Activated T-helper 17 cell treated with anti-CD3 and anti-CD28 coated beads, Interleukin-2, amount 50 U/mL, for 72 hours (primary cell): Measurements from ENCODE around the gene UBE2J1. TPM values are rescaled to one million over a fixed set of nuclear protein-coding genes. Genes with fewer than 3 reads are reported as not detected.
"Not testable (repeated sequence)": the region's sequence is repeated elsewhere in the genome, so short reads cannot be mapped to it uniquely, and the experiment has no call there.

Experiments
- ATAC-seq: fragments of 150-1000 bp; cut with Tn5 transposase; replicated peaks from 2 replicates; pipeline ENCODE4 v1.10.0; 2021; ENCODE audit warnings: mild to moderate bottlenecking, moderate library complexity
- H3K27ac Mint-ChIP-seq: one replicate; pipeline ENCODE4 v1.8.0; 2022; ENCODE audit warnings: mixed read lengths
- H3K27me3 Mint-ChIP-seq: one replicate; pipeline ENCODE4 v1.8.0; 2022; ENCODE audit warnings: mixed read lengths
- H3K36me3 Mint-ChIP-seq: one replicate; pipeline ENCODE4 v1.8.0; 2022; ENCODE audit warnings: low read depth, mild to moderate bottlenecking, mixed read lengths
- H3K4me1 Mint-ChIP-seq: one replicate; pipeline ENCODE4 v1.8.0; 2022; ENCODE audit warnings: mixed read lengths
- H3K4me3 Mint-ChIP-seq: one replicate; pipeline ENCODE4 v1.8.0; 2022; ENCODE audit warnings: mild to moderate bottlenecking, mixed read lengths
- H3K9me3 Mint-ChIP-seq: one replicate; pipeline ENCODE4 v1.8.0; 2022; ENCODE audit warnings: mixed read lengths
- total RNA-seq, 2 donors: library from RNA; stranded (reverse); gene quantifications; one replicate each; pipeline ENCODE4 v1.2.3, GENCODE V29; 2022

Gene UBE2J1
- total RNA-seq, 2 donors from 2014 or later, result 18.1 to 25.4 TPM

DNA sequence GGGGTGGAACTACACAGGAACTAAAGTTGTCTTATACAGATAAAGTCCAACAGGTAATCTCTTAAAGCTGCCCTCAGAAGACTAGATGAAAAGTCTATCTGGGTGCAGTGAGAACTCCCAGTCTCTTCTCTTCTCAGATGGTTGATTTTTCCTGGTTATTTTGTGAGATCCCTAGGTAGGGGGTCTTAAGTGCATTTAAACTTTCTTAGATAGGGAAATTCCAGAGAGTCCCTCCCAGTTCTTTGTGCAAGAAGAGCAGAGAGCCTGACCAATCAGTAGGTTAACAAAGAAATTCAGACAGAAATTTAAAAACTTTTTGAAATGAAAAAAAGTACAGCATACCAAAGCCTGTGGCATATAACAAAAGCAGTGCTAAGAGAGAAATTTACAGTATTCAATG is 35.5 kb downstream of the UBE2J1 start:
- H3K27ac Mint-ChIP-seq, result no peak overlapping the region
- no peaks in the 10 kb centered on the region for H3K4me1 Mint-ChIP-seq
- no peaks in the 10 kb centered on the region for H3K27me3 Mint-ChIP-seq
- H3K9me3 Mint-ChIP-seq, result no peaks in the 10 kb centered on the region
- no peak overlapping the region for H3K4me3 Mint-ChIP-seq
- peaks cover 5% of the 10 kb centered on the region for H3K36me3 Mint-ChIP-seq
- no peak for ATAC-seq

DNA sequence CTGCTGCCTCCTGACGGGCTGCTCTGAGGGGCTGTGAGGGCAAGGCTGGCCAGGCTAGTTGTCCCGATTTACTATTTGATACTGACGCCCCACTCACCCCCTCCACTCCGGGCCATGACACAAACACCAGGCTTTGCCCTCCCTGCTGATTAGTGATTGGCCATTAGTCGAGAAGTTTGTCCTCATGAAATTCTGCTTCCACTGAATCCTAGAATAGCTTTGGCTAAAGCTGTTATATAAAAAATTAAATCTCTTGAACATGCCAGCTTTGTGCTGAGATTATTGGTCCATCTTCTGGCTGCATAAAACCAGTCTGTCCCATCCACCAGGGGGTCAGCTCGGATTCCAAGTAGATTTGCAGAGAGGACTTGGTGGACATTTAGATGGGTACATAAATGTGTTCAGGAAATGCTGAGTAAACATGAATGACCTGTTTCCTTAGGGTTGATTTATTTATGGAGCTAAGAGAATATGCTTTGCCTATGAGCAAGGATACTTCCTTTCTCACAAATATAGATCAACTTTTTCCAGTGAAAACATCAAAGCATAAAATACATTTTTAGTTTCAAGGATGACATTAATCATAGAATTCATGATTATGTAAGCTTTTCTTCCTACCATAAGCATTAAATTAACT is 37.2 kb downstream of the UBE2J1 start, which contains the start of gene GABRR2:
TSS of gene GABRR2 (minus strand) at position 51 of the 637 bp plus-strand sequence. CDS start 134 bp downstream, outside the sequence.
- peaks cover 5% of the 10 kb centered on the region for H3K36me3 Mint-ChIP-seq
- no peaks in the 10 kb centered on the region for H3K9me3 Mint-ChIP-seq
- H3K27me3 Mint-ChIP-seq, result no peaks in the 10 kb centered on the region
- no peaks in the 10 kb centered on the region for H3K4me1 Mint-ChIP-seq
- no peak within 1 kb of the TSS for H3K27ac Mint-ChIP-seq
- H3K4me3 Mint-ChIP-seq, result no peak within 1 kb of the TSS
- ATAC-seq, result no peak

DNA sequence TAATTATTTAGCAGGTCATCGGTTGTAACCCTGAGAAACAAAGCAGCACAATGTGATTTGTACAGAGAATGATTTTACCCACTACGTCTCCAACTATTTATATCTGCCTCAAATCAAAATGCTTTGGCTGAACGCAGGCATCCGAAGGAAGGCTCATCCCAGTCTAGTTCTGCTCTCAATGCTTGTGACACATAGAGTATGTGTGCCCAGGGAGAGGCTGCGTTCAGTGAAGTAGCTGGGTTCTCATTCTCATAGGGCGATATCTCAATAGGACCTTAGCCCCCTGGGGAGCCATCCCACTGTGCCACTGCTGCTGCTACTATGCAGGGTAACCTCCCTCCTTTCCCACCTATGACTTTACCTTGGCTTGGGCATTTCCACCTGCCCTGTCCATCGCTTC is 37.8 kb downstream of the UBE2J1 start:
- no peak for ATAC-seq
- no peaks in the 10 kb centered on the region for H3K27me3 Mint-ChIP-seq
- no peaks in the 10 kb centered on the region for H3K9me3 Mint-ChIP-seq
- H3K36me3 Mint-ChIP-seq, result peaks cover 5% of the 10 kb centered on the region
- H3K4me3 Mint-ChIP-seq, result no peak overlapping the region
- H3K27ac Mint-ChIP-seq, result no peak overlapping the region
- H3K4me1 Mint-ChIP-seq, result no peaks in the 10 kb centered on the region

DNA sequence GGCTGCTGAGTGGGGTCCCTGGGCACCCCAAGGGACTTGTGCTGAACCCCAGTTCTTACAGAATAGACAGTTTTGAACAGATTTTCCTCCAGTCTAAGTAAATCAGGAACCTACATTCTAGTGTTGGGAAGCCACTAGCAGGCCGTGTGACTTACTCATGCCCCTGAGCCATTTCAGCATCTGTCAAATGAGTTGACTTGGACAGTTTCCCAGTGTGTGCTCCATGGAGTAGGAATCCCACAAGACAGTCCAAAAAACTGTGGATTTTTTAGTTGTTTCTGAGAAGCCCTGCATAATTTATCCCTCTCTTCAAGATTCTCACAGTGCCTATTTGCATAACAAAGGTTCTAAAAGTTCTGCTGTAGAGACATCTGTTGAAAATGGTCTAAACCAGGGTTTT is 39.5 kb downstream of the UBE2J1 start:
- no peaks in the 10 kb centered on the region for H3K27me3 Mint-ChIP-seq
- H3K4me3 Mint-ChIP-seq, result no peak overlapping the region
- ATAC-seq, result no peak
- no peak overlapping the region for H3K27ac Mint-ChIP-seq
- H3K4me1 Mint-ChIP-seq, result no peaks in the 10 kb centered on the region
- no peaks in the 10 kb centered on the region for H3K9me3 Mint-ChIP-seq
- H3K36me3 Mint-ChIP-seq, result peaks cover 5% of the 10 kb centered on the region

DNA sequence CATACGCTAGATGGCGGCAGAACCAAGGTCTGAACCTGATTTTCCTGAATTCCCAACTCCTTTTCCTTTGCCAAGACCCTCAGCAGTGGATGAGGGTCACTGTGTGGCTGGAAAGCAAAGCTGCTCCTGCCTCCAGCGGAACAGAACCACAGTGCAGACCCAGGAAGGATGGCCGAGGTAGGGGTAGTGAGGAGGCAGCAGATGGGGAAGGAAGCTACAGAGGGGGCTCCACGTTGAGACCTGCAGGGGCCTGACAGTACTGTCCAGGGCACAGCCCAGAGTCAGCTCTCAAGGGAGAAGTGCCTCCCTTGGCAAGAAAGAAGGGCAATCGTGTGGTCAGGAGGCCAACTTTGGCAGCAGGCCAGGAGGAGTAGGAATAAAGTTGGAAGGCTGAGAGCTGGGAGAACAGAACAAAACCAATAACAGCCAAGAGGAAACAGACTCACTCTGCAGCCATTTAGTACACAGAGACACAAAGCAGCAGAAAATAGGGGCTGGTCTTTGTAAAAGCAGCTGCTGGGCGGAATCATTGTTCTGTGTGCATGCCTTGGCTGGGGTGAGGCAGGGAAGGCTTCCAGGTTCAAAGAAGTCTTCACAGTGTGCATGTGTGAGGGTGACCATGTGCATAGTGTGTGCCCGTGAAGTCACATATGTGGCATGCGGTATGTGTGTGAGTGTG is 40.5 kb downstream of the UBE2J1 start:
- Mint-ChIP-seq H3K4me1 (no peaks in the 10 kb centered on the region), H3K9me3 (no peaks in the 10 kb centered on the region), H3K27ac (peak overlapping the region; percentile 12), H3K36me3 (peaks cover 5% of the 10 kb centered on the region), H3K4me3 (no peak overlapping the region), H3K27me3 (no peaks in the 10 kb centered on the region)
- no peak for ATAC-seq

DNA sequence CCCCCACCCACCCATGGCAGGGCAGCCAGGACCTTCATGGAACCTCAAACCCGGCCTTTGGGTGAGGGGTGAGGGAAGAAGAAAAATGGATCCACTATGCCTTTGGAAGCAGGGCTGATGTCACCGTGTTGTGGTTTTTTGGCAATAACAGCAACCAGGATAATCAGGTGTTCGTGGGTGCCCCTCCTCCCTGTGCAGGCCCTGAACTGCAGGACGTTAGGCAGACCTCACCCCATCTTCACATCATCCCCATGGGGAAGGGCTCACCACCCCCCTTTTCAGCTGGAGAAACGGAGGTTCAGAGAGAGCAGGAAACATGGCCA is 41.0 kb downstream of the UBE2J1 start:
- Mint-ChIP-seq H3K27ac (no peak overlapping the region), H3K4me3 (no peak overlapping the region), H3K9me3 (no peaks in the 10 kb centered on the region), H3K36me3 (peaks cover 5% of the 10 kb centered on the region), H3K27me3 (no peaks in the 10 kb centered on the region), H3K4me1 (no peaks in the 10 kb centered on the region)
- ATAC-seq, result no peak

DNA sequence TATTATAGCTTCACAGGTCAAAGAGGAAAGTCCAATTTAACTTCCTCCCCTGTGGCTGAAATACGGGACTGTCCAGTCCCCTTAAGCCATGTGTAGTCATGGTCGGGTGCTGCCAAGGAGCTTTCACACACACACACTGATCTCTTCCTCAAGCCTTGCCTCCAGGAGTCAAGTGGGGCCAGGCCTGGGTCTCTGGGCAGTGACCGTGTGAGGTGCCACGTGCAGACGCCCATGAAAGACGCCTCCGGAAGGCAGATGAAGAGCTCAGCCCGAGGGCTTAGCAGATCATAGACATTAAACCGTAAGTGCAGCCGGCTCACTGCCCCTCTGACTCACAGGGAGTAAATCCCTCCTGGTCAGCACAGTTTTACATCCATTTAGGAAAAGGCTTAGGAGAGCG is 41.6 kb downstream of the UBE2J1 start:
- Mint-ChIP-seq H3K9me3 (no peaks in the 10 kb centered on the region), H3K36me3 (peaks cover 2% of the 10 kb centered on the region), H3K27ac (no peak overlapping the region), H3K27me3 (no peaks in the 10 kb centered on the region), H3K4me1 (no peaks in the 10 kb centered on the region), H3K4me3 (no peak overlapping the region)
- no peak for ATAC-seq

DNA sequence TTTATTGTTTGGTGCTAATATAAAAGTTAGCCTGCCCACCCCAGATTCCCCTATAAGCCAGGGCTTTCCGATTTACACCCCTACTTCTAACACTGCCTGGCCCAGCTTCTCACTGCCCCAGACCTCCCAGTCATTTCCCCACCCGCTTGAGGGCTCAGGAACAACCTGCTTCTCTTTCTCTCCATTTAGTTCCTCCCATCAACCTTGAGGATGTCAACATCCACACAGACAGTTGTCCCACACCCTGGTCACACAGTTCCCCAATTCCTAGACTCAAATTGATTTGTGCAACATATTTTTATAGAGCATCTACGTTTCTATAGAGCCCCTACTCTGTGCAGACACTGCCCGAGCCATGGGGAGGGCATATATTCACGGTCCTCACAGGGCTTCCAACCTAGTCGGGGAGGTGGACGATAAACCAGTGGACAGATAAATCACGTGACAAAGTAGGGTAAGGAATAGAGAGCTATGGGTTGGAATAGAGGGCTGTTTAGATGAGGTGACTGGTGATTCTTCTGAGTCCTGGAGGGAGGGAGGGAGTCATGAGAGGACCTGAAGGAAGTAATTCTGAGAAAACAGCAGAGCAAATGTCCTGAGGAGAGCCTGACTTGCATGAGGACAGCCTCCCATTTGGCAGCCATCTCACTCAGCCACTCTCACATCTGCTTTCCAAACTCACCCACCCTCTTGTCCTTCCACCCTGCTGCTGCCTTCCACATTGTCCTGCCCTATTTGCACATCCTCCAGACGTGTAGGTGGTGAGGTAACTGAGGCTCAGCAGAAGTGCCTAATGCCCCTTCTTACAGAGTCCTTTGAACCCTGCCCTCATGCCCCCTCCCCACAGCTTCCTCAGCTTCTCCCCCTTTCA is 43.8 kb downstream of the UBE2J1 start:
- Mint-ChIP-seq H3K27ac (no peak overlapping the region), H3K36me3 (no peaks in the 10 kb centered on the region), H3K27me3 (no peaks in the 10 kb centered on the region), H3K4me1 (no peaks in the 10 kb centered on the region), H3K9me3 (no peaks in the 10 kb centered on the region), H3K4me3 (no peak overlapping the region)
- ATAC-seq, result no peak

DNA sequence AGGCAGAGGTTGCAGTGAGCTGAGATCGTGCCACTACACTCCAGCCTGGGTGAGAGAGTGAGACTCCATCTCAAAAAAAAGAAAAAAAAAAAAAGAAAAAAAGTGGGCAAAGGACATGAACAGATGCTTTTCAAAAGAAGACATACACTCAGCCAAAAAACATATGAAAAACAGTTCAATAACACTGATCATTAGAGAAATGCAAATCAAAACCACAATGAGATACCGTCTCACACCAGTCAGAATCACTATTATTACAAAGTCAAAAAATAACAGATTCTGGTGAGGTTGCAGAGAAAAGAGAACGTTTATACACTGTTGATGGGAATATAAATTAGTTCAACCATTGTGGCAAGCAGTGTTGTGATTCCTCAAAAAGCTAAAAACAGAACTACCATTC is 48.0 kb downstream of the UBE2J1 start:
- H3K36me3 Mint-ChIP-seq, H3K4me3 Mint-ChIP-seq, H3K27me3 Mint-ChIP-seq, ATAC-seq, H3K9me3 Mint-ChIP-seq, H3K4me1 Mint-ChIP-seq, H3K27ac Mint-ChIP-seq: not testable (repeated sequence)

DNA sequence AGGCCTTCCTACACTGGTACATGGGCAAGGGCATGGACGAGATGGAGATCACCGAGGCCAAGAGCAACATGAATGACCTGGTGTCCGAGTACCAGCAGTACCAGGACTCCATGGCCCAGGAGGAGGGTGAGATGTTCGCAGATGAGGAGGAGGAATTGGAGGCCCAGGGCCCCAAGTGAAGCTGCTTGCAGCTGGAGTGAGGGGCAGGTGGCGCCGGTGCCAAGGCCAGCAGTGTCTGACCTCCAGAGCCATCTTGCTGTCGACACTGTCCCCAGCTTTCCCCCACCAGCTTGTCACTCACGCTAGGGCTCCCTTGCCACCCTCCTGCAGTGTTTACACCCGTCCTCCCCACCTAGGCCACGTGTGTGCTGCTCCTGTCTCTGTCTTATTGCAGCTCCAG is 49.6 kb downstream of the UBE2J1 start:
- Mint-ChIP-seq H3K9me3 (no peaks in the 10 kb centered on the region), H3K4me1 (peaks cover 19% of the 10 kb centered on the region), H3K36me3 (peaks cover 3% of the 10 kb centered on the region), H3K27me3 (no peaks in the 10 kb centered on the region), H3K27ac (no peak overlapping the region), H3K4me3 (no peak overlapping the region)
- no peak for ATAC-seq

DNA sequence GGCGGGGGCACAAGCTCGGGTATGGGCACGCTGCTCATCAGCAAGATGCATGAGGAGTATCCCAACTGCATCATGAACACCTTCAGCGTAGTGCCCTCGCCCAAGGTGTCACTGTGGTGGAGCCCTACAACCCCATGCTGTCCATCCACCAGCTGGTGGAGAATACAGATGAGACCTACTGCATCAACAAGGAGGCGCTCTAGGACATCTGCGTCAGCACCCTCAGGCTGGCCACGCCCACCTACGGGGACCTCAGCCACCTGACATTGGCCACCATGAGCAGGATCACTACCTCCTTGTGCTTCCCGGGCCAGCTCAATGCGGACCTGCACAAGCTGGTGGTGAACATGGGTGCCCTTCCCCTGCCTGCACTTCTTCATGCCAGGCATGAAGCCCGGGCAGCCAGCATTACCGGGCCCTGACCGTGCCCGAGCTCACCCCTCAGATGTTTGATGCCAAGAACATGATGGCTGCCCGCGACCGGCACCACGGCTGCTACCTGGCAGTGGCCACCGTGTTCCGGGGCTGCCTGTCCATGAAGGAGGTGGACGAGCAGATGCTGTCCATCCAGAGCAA is 50.2 kb downstream of the UBE2J1 start:
- no peaks in the 10 kb centered on the region for H3K27me3 Mint-ChIP-seq
- no peak overlapping the region for H3K4me3 Mint-ChIP-seq
- H3K4me1 Mint-ChIP-seq, result peaks cover 25% of the 10 kb centered on the region
- H3K9me3 Mint-ChIP-seq, result no peaks in the 10 kb centered on the region
- H3K36me3 Mint-ChIP-seq, result peaks cover 6% of the 10 kb centered on the region
- no peak for ATAC-seq
- no peak overlapping the region for H3K27ac Mint-ChIP-seq

DNA sequence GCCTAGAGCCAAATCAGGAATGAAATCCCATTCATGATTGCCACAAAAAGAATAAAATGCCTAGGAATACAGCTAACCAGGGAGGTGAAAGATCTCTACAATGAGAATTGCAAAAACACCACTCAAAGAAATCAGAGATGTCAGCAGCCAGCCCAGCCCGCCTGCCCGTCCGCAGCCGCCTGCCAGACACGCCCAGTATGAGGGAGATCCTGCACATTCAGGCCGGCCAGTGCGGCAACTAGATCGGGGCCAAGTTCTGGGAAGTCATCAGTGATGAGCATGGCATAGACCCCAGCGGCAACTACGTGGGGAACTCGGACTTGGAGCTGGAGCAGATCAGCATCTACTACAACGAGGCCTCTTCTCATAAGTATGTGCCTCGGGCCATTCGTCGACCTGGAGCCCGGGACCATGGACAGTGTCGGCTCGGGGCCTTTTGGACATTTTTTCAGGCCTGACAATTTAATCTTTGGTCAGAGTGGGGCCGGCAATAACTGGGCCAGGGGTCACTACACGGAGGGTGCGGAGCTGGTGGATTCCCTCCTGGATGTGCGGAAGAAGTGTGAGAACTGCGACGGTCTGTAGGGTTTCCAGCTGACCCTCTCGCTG is 50.8 kb downstream of the UBE2J1 start:
- H3K9me3 Mint-ChIP-seq, result no peaks in the 10 kb centered on the region
- H3K27me3 Mint-ChIP-seq, result no peaks in the 10 kb centered on the region
- H3K27ac Mint-ChIP-seq, result no peak overlapping the region
- H3K4me1 Mint-ChIP-seq, result peaks cover 25% of the 10 kb centered on the region
- ATAC-seq, result no peak
- peaks cover 6% of the 10 kb centered on the region for H3K36me3 Mint-ChIP-seq
- H3K4me3 Mint-ChIP-seq, result no peak overlapping the region

DNA sequence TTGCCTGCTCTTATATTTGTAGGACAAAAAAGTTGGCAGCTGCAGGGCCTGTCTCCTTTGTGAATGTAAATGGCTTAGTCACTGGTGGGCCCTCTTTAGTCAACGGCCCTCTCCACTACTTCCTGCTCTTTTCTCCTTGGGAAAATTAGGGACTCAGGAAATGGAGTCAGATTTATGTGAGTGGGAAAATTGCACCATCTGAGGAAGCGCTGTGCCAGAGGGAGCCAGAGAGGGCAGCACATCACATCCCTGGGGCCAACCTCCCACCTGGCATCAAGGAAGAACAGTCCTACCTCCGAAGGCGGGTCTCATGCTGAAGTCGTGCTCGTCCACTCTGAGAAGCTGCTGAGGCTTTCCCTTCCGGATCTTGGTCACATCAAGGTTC is 53.1 kb downstream of the UBE2J1 start:
- H3K36me3 Mint-ChIP-seq, result peaks cover 6% of the 10 kb centered on the region
- H3K4me3 Mint-ChIP-seq, result peak overlapping the region; percentile 75
- peak overlapping the region; percentile 93 for H3K27ac Mint-ChIP-seq
- H3K27me3 Mint-ChIP-seq, result no peaks in the 10 kb centered on the region
- H3K9me3 Mint-ChIP-seq, result no peaks in the 10 kb centered on the region
- H3K4me1 Mint-ChIP-seq, result peaks cover 25% of the 10 kb centered on the region
- ATAC-seq, result no peak

DNA sequence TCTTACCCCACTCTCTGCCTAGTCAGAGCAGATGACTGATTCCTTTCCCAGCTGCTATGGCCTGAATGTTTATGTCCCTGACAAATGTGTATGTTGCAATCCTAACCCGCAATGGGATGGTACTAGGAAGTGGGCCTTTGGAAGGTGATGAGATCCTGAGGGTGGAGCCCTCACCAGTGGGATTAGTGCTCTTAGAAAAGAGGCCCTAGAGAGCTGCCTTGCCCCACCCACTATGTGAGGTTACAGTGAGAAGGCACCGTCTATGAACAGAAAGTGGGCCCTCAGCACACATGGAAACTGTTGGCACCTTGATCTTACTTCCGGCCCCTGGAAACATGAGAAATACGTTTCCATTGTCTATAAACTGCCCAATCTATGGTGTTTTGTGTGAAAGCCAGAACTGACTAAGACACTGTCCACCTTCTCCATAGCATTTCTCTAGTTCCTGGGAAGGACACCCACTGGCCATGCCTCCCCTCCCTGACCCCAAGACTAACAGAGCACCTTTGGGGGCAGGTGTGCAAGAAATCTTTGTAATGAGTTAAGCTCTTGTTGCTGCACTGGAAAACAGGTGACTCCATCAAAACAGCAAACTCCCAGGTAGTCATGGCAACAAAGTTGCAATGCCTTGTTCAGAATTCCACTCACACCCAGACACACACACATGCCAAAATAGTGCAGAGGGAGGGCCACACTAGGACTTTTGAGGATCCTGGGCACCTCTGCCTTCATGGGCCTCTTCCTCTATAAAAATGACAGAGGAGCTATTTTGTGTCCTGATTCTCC is 53.6 kb downstream of the UBE2J1 start:
- Mint-ChIP-seq H3K27me3 (no peaks in the 10 kb centered on the region), H3K36me3 (peaks cover 6% of the 10 kb centered on the region), H3K4me1 (peaks cover 25% of the 10 kb centered on the region), H3K4me3 (peak overlapping the region; percentile 75), H3K27ac (peak overlapping the region; percentile 93), H3K9me3 (no peaks in the 10 kb centered on the region)
- ATAC-seq, result peak; percentile 76
